Measurements from ENCODE around the gene MORF4L2.

MORF4L2 gene, protein sequence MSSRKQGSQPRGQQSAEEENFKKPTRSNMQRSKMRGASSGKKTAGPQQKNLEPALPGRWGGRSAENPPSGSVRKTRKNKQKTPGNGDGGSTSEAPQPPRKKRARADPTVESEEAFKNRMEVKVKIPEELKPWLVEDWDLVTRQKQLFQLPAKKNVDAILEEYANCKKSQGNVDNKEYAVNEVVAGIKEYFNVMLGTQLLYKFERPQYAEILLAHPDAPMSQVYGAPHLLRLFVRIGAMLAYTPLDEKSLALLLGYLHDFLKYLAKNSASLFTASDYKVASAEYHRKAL
- total RNA-seq, result 119 to 155 (median 145) reads per million in 18 experiments

DNA sequence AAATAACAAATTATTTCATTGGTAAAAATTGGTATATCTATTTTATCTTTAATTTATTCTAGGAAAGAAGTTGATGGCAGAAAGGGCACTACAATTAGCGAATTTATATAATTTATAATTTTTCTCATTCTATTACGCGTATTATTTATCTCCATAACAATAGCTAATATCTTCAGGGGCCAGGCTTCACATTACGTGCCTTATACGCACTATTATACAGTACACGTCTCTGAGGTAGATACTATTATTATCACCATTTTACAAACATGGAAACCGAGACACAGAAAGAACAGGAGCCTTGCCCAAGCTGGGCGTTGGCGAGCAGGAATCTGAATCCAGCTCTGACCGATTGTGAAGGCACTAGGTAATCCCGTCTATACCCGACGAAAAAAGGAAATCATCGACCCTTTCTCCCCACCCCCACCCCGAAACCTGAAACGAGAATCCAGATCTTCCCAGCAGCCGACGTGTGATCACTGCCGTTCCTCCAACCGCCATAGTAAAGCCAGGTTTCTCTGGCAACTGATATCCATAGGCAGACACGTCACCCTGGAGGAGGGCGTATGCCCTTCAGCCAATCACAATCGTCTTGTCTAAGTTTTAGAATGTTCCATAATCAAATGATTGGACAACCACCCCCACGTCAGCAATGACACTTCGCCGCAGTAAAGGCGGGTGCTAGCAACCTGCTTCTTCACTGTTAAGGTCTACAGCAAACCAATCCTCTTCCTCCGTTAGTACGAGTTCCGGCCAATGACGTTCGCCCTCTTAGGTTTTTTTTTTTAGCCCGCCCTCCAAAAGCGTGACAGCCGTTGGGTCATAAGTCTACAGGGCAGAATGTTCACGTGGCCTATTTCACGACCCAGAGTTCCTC lies at the start of gene MORF4L2:
Gene MORF4L2, minus strand, starts transcription at position 501 of the 874 bp plus-strand sequence. CDS start 9,672 bp downstream, outside the sequence.
- peak; percentile 95 to 97 for DNase-seq

DNA sequence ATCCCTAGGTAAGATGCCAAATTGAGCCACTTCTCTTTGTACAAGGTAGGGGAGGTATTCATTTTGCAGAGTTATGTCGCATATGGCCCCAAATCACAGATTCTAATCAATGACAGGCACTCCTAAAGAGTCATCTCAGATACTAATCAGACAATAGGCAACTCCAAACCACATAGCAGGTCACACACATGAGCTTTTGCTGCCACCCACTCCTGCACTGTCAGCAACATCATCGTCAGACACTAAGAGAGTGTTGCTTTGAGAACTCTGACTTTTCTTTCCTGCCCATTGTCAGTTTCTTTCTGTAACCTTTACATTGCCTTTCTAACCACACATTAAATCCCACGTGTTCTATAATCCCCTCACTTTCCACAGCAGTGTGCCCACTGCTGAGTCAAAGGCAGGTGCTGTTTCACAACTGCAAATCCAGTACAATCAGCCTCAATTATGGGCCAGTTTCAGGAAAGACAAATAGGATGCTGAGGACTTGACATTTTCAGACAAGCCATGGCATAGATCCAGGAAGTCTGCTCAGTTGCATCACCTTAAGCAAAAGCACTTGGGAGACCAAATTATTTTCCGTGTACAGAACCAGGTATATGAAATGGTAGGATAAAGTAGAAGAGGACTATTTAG lies 47.7 kb upstream of the MORF4L2 start:
- DNase-seq, result no peak

DNA sequence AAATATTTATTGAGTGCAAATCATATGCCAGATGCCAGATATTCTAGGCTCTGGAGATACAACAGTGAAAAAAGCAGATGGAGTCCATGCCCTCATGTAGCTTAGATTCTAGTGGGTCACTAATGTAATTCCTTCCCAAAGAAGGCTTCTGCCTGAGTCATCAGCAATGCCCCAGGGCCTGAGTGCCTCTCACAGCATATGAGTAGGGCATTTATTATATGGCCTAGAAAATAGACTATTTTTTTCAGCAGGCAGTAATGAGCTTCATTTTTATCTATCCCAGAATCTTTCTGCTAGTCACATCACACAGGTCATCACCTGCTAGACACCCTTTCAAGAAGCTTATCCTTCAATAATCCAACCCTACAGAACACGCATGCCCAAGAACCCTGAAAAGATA lies 46.5 kb upstream of the MORF4L2 start:
- no peak for DNase-seq

DNA sequence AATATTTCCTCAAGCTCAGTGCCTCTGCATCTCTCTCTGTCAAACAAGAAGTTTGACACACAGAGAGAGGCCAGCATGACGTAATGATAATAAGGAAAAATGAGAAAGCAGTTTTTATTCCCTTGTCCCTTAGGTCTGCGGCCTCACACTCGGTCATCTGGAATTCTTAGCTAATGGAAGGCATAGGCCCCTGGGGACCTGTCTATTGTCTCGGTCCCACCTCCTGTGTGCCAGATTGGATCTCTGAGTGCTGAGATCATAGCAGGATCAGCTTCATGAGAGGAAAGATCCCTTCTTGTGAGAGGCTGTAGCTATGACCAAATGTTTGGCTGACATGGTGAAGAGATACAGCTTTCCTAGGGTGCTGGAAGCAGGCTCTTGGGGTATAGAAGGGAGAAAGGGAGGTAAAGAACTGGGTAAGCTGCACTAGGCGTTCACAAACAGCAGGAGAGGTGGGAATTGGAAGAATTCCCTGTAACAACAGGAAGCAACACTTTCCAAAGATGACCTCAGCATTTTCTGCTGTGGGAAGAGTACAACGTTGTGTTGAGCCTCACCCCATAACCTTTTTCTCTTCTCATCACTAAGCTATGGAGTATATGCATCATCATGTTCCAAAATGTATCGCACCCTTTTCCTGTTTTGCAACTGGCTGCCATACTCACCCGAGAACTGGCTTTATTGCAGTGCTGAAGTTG lies 44.4 kb upstream of the MORF4L2 start:
- DNase-seq, result no peak

DNA sequence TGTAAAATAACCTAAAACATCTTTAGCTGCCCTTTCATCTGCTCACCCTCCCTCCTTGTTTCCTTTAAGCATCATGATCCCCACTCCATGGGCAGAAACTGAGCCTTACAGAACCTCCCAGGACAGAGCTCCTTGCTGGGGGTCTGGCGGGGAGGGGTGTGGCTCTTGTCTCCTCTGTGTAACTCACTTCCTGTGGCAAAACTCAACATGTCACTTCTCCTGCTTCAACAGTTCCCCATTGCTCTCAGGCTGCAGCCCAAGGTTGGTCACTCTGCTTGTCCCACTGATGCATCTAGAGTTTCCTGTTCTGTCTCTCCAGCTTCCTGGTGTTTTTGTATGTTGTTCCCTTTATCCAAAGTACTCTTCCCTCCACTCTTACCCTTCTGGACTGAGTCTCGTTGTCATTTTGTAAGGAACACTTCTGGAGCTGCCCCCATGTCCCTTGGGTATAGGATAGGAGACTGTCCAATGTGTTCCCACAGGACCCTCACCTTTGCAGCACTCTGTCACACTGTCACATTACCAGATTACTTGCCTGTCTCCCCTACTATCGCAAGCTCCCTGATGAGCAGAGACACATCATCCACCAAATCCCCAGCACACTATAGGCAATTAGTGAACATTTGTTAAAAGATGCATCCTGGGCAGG lies 43.8 kb upstream of the MORF4L2 start:
- DNase-seq, result peak; percentile 0 to 18

DNA sequence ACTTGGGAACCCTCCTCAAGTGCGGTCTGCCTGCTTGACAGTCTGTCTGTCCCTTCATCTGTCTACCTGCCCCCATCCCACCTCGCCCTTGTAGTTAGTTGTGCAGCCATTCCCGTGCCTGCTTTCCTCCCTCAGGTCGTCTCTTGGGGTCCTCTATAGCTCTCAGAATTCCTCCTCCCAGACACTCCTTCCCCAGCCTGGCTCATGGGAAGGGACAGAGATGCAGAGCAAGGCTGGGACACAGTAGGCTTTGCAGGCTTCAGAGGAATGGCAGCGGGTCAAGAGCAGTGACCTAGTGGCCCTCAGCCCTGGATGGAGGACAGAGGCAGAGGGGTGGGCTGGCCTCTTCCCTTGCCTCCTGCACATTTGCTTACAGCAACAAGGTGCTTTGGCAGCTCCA lies 42.5 kb upstream of the MORF4L2 start:
- no peak for DNase-seq

DNA sequence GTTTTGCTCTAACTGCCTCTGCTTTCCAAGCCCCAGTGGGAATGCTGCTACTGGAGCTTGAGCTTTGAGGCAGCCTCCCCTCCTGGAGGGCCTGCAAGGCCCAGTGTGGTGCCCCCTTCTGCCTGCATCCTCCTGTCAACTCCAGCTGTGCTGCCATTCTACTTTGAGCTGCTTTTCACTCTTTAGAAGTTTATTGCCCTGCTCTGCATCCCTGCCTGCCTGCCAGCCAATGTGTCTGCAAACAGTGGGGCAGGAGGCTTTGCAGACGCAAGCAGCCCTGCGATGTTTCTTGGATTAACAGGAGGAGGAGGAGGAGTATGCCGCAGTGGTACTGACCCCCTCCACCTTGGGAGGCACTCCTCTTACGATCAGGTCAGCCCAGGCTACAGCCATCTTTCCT lies 40.6 kb upstream of the MORF4L2 start:
- no peak for DNase-seq

DNA sequence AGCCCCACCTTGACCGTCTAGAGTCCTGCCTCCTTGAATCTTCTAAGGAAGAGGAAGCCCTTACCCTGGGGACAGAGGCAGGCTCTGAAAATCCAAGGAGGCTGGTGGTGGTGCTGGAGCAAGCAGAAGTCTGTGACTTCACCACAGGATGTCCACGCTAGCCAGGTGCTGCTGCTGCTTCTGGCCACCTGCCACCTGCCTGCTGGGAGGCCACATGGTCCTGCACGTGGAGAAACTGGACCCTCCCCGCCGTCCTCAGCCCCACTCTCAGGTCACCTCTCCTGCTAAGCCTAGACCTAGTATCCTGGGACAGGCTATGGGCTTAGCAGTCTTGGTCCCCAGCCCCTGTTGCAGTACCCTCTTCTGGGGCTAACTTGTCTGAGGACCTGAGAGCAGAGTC lies 40.0 kb upstream of the MORF4L2 start:
- no peak for DNase-seq

DNA sequence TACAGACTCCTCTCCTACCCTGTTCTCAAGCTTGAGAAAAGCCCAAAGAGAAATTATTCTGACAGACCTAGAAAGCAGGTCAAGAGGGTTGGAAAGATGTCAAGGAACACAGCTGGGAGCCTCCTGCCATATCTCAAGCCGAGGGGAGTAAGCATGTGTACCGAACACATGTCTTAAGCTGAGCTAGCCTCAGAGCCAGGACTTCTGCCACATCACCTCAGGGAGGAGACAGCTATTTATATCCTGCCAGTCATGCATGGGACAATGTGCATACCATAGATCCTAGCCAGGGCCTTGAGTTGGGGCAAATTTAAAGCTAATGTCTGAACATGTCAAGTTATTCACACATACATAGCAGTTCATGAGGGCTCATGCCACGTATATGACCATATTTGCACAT lies 36.0 kb upstream of the MORF4L2 start:
- DNase-seq, result no peak

DNA sequence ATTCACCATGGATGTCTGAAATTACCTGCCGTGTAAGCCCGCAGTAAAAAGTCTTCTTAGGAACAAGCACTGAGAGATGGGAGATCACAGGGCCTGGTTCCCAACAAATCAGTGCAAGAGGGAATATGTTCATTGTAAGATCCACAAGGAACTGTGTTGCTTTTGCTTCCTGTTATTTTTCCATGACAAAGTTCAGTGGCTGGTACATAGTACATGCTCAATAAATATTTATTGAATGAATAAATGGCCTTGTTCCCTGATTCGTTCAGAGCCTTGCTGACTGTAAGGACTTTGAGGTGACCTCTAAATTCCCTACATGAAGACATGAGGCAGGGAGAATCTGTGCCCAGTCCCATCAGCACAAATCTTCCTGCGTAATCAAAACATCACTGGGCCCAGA lies 31.6 kb upstream of the MORF4L2 start:
- no peak for DNase-seq

DNA sequence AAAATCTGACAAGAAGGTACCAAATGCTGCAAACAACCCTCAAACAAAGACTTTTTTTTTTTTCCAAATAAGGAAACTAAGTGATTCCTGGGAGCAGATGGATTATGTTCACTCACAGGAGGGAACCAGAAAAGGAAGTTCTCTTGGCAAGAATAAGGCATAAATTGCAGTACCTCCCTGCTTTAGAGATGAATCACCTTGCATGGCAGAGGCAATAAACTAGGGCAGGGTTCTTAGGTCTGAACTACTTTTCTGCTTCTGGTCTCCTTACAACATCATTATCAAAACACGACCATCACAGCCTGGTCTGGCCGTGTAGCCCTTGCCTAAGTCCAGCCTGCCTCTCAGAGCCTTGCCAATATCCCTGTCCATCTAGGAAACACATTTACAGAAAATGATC lies 30.5 kb upstream of the MORF4L2 start:
- no peak for DNase-seq

DNA sequence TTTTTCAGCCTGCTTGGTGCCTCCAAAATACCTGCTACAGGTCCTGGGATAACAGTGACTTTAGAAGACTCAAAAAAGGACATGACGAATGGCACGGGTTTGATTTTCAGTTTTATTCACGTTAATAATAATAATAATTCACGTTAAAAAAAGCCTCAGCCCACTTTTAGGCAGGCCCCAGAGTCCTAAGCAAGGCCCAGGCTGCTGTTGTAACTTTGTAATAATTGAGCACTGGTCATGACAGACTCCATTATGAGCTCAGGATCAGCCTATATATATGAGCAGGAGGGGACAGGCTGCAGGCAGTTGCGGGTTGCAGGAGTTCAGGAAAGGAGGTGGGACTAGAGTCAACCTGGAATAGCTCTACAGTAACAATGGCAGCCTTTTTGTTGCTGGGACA lies 24.1 kb upstream of the MORF4L2 start, which contains the start of gene TMEM31:
Gene TMEM31, plus strand, starts transcription at position 301 of the 400 bp plus-strand sequence. CDS start 1,350 bp downstream, outside the sequence.
- DNase-seq, result no peak

DNA sequence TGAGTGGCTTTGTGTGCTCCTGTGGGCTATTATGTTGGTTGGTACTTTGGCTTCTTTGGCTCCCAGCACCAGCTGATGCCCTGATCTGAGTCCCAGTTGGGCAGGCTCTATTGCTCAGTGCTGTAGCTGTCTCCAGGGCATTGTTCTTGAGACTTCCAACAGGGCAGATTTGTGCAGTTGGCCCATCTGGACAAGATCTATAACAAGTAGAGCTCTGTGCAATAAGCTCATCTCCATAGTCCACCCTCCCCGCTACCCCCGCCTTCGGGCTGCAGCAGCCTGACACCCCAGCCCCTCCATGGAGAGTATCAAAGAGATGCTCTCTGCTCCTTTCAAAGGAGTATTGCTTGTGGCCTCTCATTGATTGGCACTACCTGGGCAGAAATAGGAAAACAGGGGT lies 18.4 kb upstream of the MORF4L2 start:
- DNase-seq, result no peak

DNA sequence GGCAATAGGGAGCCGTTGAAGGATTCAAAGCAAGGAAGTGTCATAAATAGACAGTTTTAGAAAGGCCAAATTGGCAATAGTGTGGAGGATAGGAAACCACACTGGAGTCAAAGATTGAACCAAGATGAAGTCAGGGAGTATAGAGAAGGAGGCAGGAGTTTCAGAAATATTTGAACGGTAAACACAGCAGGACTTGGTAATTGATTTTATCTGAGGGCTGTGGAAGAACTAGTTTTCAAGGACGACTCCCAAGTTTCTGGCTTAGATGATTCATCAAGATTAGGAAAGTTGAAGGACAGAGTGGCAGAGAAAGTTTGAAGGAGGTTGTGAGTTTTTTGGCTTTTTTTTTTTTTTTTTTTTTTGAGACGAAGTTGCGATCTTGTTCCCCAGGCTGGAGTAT lies 12.7 kb upstream of the MORF4L2 start:
- DNase-seq, result no peak

DNA sequence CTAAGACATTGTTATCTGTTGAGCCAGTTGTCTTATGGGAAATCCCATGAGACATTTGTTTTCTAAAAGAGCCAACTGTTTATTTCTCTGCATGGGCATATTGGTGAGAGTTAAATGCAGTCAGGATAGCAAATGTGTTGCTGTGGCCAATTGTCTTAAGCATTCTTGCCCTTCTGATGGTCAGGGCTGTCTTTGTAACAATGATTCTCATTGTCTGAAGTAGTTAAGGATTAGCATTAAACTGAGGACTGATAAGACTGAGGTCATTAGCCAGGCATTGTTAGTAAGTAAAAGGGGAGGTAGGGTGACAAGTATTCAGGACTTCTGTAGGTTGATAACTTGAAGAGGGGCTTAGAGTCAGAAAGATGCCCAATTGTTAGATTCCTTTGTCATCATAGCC lies 11.2 kb upstream of the MORF4L2 start:
- no peak for DNase-seq

DNA sequence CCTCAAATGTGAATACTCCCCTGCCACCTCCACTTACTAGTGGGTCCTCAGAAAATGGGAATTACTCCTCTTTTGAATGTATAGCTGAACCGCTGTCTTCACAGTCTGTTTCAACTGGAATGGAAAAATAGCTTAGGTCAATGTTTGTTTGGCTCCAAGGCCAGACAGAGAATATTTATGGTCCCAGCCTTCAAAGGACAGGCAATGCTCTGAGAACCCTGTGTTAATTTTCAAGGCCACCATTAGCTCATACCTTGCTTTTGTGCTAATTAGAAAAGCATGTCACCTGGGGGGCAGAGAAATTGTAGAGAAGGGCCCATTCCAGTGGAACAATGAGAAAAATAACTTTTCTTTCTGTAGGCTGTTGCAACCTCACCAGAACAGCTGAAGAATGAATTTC lies 4.6 kb upstream of the MORF4L2 start:
- no peak for DNase-seq

DNA sequence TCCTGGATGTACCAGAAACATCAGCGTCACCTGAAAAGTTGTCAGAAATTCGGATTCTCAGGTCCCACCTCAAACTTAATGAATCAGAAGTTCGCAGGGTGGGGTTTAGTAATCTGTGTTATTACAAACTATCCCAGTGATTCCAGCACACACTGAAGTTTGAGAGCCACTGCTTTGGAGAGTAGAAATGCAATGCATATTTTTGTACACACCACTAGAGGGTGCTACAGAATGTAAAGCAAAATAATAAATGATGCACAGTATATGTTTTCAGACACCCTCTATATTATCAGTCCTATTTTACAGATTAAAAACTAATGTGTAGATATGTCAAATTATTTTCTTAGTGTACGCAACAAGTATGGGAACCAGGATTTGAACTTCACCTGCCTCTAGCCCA lies 2.4 kb upstream of the MORF4L2 start:
- DNase-seq, result peak; percentile 8 to 38

DNA sequence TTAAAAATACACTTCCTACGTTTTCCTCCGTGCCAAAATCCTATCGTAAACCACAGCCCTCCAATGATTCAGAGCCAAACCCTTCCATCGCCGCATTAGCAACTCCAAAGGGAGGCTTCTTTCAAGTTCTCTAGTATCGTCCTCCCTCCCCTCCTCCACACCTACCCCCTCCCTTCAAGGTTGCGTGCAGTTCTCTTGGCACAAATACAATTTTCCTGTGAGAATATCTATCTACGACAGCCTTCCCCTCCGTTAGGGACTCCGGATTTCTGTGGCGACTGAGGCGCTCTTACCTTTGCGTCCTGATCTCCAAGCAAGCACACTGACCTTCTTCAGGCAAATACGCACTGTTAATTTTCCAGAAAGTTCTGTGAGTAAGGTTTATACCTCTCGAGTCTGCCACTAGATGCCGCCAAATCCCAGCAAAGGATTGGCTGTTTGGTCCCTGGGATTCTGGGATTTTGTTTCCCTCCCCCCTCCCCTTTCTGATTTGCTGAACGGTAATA lies 1.2 kb upstream of the MORF4L2 start:
- peak; percentile 59 to 68 for DNase-seq

DNA sequence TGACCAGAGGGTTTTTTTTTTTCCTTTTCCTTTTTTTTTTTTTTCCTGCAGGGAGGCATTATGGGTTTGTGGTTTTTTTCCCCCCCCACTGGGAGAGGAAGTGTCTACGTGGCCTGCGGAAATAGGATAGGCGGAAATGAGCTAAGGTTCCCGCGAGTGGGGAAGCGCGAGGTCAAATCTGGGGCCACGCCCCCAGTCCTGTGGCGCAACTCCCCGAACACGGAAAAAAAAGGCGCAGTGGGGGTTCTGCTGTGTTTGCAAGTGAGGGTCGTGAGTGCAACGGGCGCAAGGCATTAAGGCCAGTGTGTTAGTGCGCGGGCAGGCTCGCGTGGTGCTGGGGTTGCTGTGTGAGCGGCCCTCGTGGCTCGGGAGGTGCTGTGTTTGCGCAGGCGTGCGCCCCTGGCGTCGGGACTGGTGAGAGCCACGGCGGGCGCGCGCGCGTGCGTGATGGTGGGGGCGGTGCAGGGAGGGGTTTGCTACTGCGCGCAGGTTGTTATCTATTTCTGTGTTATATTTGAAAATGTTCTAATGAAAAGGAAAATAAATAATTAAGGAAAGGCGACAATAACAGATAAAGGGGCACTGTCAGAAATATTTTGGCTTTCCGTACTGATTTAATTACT lies 685 bp upstream of the MORF4L2 start:
- DNase-seq, result peak; percentile 75 to 86

DNA sequence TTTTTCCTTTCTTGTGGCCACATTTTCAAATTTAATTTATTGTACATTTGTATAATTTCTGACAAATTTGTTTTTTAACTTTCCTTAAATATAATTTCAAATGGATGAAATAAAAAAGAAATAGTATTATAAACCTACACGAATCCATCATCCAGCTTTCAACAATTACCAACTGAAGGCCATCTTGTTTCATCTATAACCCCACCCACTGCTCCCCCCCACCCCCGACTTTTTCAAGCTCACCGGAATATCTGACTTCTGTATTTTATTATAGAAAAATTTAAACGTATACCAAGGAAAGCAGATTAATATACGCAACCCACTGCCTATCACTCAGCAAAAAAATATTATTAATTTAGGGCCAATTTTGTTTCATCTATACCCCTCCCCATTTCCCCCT lies 1.1 kb downstream of the MORF4L2 start:
- peak in 1 of 2 donors; percentile 4 for DNase-seq

DNA sequence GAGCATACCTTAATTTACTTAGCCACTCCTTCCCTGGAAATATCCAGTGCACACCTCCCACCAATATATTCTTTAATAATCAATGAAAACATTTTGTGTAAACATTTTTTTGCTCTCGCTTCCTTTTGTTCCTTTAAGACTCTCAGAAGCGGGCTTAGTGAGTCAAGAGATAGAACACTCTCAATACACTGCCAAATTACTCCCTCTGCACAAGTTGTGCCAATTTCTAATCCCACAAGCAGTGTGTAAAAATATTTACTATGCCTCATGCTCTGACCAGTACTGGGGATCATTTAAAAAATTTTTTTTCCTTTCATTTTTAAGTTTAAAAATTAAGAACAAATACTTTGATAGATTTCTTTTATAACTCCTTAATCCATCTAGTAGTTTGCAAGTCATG lies 5.1 kb downstream of the MORF4L2 start:
- DNase-seq, result no peak

All from inflammatory macrophage (primary cell).